ENCODE results near the gene ATP6AP1.

ATP6AP1 gene

DNA sequence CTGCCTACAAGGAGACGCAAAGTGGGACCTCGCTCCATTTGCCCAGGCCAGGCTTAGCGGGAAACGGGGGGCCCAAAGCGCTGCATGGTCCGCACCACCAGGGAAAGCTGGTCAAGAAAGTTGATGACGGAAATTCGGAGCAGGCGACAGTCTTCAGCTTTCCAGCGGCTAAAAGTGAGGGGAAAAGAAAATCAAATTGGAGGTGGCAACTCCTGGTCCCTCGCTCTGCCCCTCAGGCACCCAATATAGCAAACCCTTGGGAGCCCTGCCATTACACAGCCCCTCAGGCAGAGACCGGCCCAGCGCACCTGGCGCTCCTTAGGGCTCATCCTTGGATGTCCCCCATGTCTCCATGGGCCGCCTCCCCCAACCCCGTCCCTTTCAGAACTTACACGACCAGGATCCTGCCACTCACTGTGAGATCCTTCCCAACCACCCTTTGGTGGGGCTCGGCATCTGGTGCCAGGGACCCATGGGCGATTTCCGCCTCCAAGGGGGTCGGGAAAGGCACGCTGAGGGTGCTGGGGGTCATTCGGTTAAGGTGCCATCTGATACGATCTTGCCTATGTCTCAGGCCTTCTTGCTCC lies 49.5 kb downstream of the ATP6AP1 start:
- H3K36me3 ChIP-seq (ENCODE audit: control insufficient read depth, insufficient read depth, low read length) = no peaks in the 10 kb centered on the region
- peak overlapping the region; percentile 68 for H3K27ac ChIP-seq
- TF ChIP-seq, protein P1, sequence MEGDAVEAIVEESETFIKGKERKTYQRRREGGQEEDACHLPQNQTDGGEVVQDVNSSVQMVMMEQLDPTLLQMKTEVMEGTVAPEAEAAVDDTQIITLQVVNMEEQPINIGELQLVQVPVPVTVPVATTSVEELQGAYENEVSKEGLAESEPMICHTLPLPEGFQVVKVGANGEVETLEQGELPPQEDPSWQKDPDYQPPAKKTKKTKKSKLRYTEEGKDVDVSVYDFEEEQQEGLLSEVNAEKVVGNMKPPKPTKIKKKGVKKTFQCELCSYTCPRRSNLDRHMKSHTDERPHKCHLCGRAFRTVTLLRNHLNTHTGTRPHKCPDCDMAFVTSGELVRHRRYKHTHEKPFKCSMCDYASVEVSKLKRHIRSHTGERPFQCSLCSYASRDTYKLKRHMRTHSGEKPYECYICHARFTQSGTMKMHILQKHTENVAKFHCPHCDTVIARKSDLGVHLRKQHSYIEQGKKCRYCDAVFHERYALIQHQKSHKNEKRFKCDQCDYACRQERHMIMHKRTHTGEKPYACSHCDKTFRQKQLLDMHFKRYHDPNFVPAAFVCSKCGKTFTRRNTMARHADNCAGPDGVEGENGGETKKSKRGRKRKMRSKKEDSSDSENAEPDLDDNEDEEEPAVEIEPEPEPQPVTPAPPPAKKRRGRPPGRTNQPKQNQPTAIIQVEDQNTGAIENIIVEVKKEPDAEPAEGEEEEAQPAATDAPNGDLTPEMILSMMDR (IDR thresholded peaks at IDR 0.05) = no peak
- peak overlapping the region; percentile 74 for H3K4me2 ChIP-seq (ENCODE audit: low read length)
- no peaks in the 10 kb centered on the region for H3K9me3 ChIP-seq (ENCODE audit: control insufficient read depth, low read length)
- peak overlapping the region; percentile 60 for H3K4me3 ChIP-seq (ENCODE audit: low read depth, low read length)
- H3K79me2 ChIP-seq = no peaks in the 10 kb centered on the region
- no peaks in the 10 kb centered on the region for H3K27me3 ChIP-seq (ENCODE audit: control insufficient read depth, insufficient read depth, low read length)
- H3K4me1 ChIP-seq = no peaks in the 10 kb centered on the region
- H2AFZ ChIP-seq = peak overlapping the region; percentile 86
- no peak overlapping the region for H3K9ac ChIP-seq

DNA sequence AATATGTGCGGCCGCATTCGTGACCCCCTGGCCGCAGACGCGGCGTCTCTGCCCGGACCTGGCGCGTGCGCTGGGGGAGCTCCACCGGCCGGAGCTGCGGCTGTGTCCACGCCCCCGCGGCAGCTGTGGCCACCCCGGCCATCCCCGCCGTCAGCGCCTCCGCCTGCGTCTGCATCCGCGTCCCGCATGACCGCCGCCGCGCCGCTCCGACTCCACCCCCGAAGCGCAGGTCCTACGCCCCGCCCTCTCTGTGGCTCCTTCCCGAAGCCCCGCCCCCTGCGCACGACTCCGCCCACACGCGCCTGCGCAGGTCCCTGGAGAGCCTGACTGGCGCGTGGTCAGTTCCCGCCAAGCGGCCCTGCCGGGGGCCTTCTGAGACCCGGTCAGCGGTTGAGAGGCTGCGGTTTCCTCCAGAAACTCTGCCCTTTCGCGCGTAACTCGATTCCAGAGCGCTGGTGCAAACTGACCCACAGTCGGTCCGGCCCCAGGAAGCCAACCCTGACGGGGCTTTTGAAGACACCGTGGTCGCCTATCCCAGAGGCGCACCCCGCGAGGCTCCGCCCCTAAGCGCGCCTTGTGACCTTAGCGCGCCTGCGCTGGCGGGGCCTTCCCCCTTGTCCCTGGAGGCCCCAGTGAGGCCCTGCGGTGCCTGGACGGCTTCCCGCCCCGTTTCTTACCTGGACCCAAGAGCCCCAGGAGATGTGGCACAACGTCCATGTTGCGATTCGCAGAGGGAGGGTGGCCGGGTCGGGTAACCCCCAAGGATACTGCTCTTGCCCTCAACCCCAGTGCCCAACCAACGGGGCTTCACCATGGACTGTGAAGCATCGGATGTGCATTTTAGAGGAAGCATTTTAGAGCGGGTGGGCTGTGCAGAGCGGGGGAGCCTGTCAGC lies 50.5 kb downstream of the ATP6AP1 start, which contains the start of gene LAGE3:
Gene LAGE3 (minus strand): TSS at position 554 of the 895 bp plus-strand sequence. CDS start 366 bp downstream, at position 188.
- H3K9ac ChIP-seq = no peak within 1 kb of the TSS
- H3K4me1 ChIP-seq = no peaks in the 10 kb centered on the region
- no peaks in the 10 kb centered on the region for H3K27me3 ChIP-seq (ENCODE audit: control insufficient read depth, insufficient read depth, low read length)
- no peaks in the 10 kb centered on the region for H3K79me2 ChIP-seq
- H3K4me2 ChIP-seq (ENCODE audit: low read length) = peak within 1 kb of the TSS; percentile 74
- TF ChIP-seq, protein P1 (IDR thresholded peaks at IDR 0.05) = no peak
- H3K4me3 ChIP-seq (ENCODE audit: low read depth, low read length) = peak within 1 kb of the TSS; percentile 60
- H3K27ac ChIP-seq = peak within 1 kb of the TSS; percentile 68
- no peaks in the 10 kb centered on the region for H3K36me3 ChIP-seq (ENCODE audit: control insufficient read depth, insufficient read depth, low read length)
- peak within 1 kb of the TSS; percentile 86 for H2AFZ ChIP-seq
- no peaks in the 10 kb centered on the region for H3K9me3 ChIP-seq (ENCODE audit: control insufficient read depth, low read length)

DNA sequence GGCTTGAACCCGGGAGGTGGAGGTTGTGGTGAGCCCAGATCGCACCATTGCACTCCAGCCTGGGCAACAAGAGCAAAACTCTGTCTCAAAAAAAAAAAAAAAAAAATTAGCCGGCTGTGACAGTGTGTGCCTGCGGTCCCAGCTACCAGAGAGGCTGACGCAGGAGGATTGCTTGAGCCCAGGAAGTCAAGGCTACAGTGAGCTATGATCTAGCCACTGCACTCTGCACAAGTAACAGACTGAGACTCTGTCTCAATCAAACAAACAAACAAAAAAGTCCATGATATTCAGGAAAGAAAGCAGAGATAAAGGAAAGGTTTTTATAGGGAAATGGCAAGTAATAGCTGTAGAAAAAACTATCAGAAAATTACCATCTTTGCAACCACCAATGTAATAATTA lies 52.7 kb downstream of the ATP6AP1 start:
- no peaks in the 10 kb centered on the region for H3K27me3 ChIP-seq (ENCODE audit: control insufficient read depth, insufficient read depth, low read length)
- TF ChIP-seq, protein P1 (IDR thresholded peaks at IDR 0.05) = no peak
- H3K79me2 ChIP-seq = no peaks in the 10 kb centered on the region
- no peaks in the 10 kb centered on the region for H3K9me3 ChIP-seq (ENCODE audit: control insufficient read depth, low read length)
- no peak overlapping the region for H3K27ac ChIP-seq
- H3K36me3 ChIP-seq (ENCODE audit: control insufficient read depth, insufficient read depth, low read length) = no peaks in the 10 kb centered on the region
- H3K4me1 ChIP-seq = no peaks in the 10 kb centered on the region
- H3K9ac ChIP-seq = no peak overlapping the region
- H2AFZ ChIP-seq = no peak overlapping the region
- no peak overlapping the region for H3K4me2 ChIP-seq (ENCODE audit: low read length)
- no peak overlapping the region for H3K4me3 ChIP-seq (ENCODE audit: low read depth, low read length)

DNA sequence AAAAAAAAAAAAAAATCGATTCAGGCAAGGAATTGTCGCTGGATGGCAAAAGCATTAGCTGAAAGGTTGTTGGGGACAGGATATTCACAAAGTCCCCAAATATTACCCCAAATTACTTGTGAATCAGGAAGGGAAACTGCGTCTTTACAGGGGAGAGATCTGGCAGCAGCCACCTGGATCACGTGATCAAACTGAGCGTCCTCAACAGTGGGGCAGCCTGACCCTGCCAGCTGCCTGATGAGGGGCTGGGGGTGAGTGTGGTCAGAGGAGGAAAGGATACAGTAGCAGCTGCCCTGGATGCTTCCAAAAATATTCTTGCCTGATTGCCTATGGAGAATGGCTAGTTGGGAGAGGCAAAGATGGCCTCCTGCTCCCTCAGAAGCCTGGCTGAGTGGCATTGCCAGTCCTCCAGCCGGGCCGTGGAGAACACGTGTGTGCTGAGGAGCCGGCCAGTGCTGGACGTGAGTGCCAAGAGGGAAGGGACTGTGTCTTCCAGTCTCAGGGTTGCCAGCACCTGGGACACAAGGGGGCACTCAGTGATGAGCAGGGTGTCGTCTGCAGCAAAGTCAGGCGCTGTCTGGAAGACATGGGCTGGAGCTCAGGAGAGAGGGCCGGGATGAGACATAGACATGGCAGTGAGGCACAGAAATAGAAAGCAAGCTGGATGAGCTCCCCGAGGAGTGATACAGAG lies 53.6 kb downstream of the ATP6AP1 start:
- H3K9me3 ChIP-seq (ENCODE audit: control insufficient read depth, low read length) = no peaks in the 10 kb centered on the region
- H3K36me3 ChIP-seq (ENCODE audit: control insufficient read depth, insufficient read depth, low read length) = no peaks in the 10 kb centered on the region
- no peak overlapping the region for H2AFZ ChIP-seq
- TF ChIP-seq, protein P1 (IDR thresholded peaks at IDR 0.05) = no peak
- H3K79me2 ChIP-seq = no peaks in the 10 kb centered on the region
- no peak overlapping the region for H3K4me2 ChIP-seq (ENCODE audit: low read length)
- no peak overlapping the region for H3K4me3 ChIP-seq (ENCODE audit: low read depth, low read length)
- H3K9ac ChIP-seq = no peak overlapping the region
- H3K27ac ChIP-seq = no peak overlapping the region
- H3K27me3 ChIP-seq (ENCODE audit: control insufficient read depth, insufficient read depth, low read length) = no peaks in the 10 kb centered on the region
- H3K4me1 ChIP-seq = no peaks in the 10 kb centered on the region
